ENCODE results near the gene PGM2L1. TPM values are rescaled to one million over a fixed set of nuclear protein-coding genes. Genes with fewer than 3 reads are reported as not detected.
A peak's percentile ranks its signal among the peaks of the same experiment; 100 is the strongest.

PGM2L1 gene
- polyA plus RNA-seq, 6 donors from 2014 or later, result 3.6 to 6.4 (median 5.1) TPM

DNA sequence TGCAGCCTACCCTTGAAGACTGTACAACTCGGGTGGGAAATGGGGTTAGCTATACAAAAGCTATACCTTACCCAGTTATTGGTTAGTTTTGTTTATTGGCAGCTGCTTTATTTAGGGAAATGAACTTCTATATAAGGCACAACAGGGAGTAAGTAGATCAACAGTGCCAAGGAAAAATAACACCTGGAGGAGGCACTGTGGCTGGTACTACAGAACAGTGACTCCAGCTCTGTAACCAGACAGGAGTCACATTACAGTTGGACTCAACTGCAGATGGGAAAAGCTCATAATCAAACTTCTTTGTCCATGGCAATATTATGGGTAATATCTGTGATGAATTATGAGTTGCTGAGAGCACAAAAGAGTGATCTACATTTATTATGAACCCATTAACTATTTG, 100.7 kb downstream of the PGM2L1 start:
- no peak overlapping the region for H3K4me3 Mint-ChIP-seq
- no peak overlapping the region for H3K27ac Mint-ChIP-seq
- H3K9me3 Mint-ChIP-seq, result peaks cover 0 to 2% (median 0%) of the 10 kb centered on the region in 7 donors
- peaks cover 0 to 5% (median 0%) of the 10 kb centered on the region in 3 donors for H3K4me1 Mint-ChIP-seq
- ATAC-seq (ENCODE audit: low read depth in 2 of 2) (no peak), DNase-seq (no peak)
- H3K36me3 Mint-ChIP-seq, result no peaks in the 10 kb centered on the region
- H3K27me3 Mint-ChIP-seq, result peaks cover 26 to 37% (median 31%) of the 10 kb centered on the region in 3 donors

DNA sequence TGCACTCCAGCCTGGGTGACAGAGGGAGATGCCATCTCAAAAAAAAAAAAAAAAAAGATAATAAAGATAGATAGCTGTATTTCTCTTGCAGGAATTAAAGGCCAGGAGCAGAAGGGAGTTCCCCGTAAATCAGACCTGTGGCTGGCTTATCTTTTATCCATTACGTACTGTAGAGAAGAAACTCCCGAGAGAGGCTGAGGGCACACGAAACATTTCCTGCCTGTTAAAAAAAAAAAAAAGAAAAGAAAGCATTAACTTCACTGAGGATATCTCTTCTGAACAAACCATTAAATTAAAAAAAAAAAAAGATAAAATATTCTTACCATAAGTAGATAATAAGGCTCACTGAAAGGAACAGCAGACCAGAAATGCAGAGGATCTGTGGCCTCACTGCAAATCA, 109.3 kb downstream of the PGM2L1 start:
- H3K27me3 Mint-ChIP-seq, result peaks cover 0 to 28% (median 8%) of the 10 kb centered on the region in 3 donors
- H3K36me3 Mint-ChIP-seq, result no peaks in the 10 kb centered on the region
- DNase-seq (no peak), ATAC-seq (ENCODE audit: low read depth in 2 of 2) (no peak)
- no peak overlapping the region for H3K4me3 Mint-ChIP-seq
- no peaks in the 10 kb centered on the region for H3K4me1 Mint-ChIP-seq
- no peak overlapping the region for H3K27ac Mint-ChIP-seq
- peaks cover 0 to 4% (median 0%) of the 10 kb centered on the region in 7 donors for H3K9me3 Mint-ChIP-seq

DNA sequence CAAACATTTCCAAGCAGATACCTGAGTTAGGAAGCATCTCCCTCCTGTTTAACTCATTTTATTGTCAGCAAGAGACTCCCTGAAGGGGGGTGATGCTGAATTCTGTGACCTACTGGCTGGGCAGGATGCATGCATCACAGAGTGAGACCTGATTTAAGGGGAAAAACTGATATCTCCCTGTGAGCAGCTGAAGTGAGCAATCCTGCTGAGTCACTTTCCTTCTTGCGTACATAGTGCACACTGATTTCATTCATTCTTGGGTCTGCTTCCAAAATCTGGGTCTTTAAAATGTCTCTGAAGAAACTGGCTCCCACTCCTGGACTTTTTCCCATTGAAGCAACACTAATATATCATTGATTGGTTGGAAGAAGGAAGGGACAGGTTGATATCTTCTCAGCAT, 110.1 kb downstream of the PGM2L1 start:
- Mint-ChIP-seq H3K4me3 (peak overlapping the region in 1 of 8 donors; percentile 18), H3K27me3 (peaks cover 0 to 26% (median 5%) of the 10 kb centered on the region in 3 donors), H3K36me3 (no peaks in the 10 kb centered on the region), H3K4me1 (no peaks in the 10 kb centered on the region), H3K9me3 (peaks cover 0 to 3% (median 0%) of the 10 kb centered on the region in 7 donors), H3K27ac (peak overlapping the region in 1 of 6 donors; percentile 68)
- DNase-seq (no peak), ATAC-seq (ENCODE audit: low read depth in 2 of 2) (no peak)

DNA sequence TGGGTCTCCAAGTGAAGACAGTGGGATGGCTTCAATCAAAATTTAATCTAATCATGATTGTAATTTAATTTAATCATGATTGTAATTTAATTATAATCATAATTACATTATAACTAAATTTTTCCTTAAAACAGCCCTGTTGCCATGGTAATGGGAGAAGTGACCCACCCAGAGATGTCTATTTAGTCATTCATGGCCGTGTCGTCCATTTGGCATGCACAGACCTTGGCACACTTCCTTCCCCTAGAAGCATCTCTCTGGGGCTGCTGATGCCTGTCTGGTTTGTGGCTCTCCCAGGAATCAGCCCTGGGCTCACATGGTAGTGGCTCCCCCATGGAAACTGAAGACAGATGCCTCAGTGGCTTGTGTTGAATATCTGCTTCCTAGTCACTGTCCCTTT, 113.8 kb downstream of the PGM2L1 start:
- Mint-ChIP-seq H3K9me3 (peaks cover 0 to under 1% (median 0%) of the 10 kb centered on the region in 7 donors), H3K27ac (no peak overlapping the region), H3K4me3 (no peak overlapping the region), H3K27me3 (peaks cover 0 to 11% (median 0%) of the 10 kb centered on the region in 3 donors), H3K4me1 (no peaks in the 10 kb centered on the region), H3K36me3 (no peaks in the 10 kb centered on the region)
- no peak for ATAC-seq (ENCODE audit: low read depth in 2 of 2)
- DNase-seq, result no peak

DNA sequence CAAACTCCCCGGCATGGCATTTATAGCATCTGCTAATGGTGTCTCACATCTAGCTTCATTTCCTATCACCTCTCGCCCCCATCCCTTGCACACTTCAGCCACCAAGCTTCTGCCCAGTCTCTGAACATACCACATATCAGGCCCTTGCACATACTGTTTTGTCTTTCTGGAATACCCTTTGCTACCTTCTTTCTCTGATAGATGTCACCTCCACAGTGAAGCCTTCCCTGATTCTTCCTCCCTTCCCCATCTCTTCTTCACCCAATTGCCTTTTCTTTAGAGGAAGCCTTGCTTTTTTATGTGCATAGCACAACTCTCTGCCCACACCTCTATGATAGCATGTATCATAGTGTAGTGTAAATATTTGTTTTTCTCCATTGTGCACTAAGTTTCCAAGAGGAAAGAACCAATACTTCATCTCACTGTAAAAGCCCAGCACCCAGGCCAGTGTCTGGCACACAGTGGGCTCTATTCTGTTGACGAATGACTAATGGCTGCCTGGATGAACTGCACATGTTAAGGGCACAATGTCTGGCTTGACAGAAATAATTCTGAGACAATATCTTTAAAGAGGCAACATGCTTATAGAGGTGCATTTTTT, 114.6 kb downstream of the PGM2L1 start:
- no peaks in the 10 kb centered on the region for H3K36me3 Mint-ChIP-seq
- ATAC-seq (ENCODE audit: low read depth in 2 of 2) (no peak), DNase-seq (no peak)
- H3K9me3 Mint-ChIP-seq, result no peaks in the 10 kb centered on the region
- no peaks in the 10 kb centered on the region for H3K4me1 Mint-ChIP-seq
- peaks cover 0 to 11% (median 0%) of the 10 kb centered on the region in 3 donors for H3K27me3 Mint-ChIP-seq
- H3K4me3 Mint-ChIP-seq, result no peak overlapping the region
- H3K27ac Mint-ChIP-seq, result no peak overlapping the region

DNA sequence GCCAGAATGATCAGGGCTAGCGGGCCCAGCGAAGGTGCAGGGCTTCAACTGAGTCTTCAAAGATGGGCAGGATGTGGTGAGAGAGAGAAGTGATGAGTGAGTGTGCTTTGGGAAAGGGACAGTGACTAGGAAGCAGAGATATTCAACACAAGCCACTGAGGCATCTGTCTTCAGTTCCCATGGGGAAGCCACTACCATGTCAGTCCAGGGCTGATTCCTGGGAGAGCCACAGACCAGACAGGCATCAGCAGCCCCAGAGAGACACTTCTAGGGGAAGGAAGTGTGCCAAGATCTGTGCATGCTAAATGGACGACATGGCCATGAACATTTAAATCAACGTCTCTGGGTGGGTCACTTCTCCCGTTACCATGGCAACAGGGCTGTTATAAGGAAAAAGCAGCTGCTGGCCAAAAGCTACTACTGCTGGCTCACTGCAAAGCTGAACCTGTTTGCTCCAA, 115.3 kb downstream of the PGM2L1 start:
- Mint-ChIP-seq H3K27ac (no peak overlapping the region), H3K4me3 (no peak overlapping the region), H3K27me3 (peaks cover 2 to 14% (median 3%) of the 10 kb centered on the region in 3 donors), H3K9me3 (no peaks in the 10 kb centered on the region), H3K4me1 (no peaks in the 10 kb centered on the region), H3K36me3 (no peaks in the 10 kb centered on the region)
- ATAC-seq (ENCODE audit: low read depth in 2 of 2) (no peak), DNase-seq (no peak)

DNA sequence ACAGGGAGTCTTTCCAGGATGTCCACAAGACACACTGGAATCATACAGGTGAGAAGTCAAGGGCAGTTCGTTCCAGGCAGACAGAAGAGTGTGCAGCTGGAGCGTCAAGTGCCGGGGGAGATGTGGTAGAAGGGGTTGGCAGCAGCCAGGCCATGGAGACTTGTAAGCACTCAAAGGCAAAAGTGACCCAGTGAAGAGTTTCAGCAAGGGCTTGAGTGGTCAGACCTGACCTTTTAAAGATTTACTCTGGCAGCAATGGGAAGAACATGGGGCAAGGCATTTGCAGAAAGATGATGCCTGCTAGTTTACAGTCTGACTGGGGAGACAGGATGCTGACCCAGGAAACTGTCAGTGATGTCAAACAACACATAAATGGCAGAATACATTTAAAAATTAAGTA, 115.8 kb downstream of the PGM2L1 start:
- Mint-ChIP-seq H3K4me1 (no peaks in the 10 kb centered on the region), H3K4me3 (no peak overlapping the region), H3K9me3 (no peaks in the 10 kb centered on the region), H3K27me3 (peaks cover 7 to 18% (median 7%) of the 10 kb centered on the region in 3 donors), H3K36me3 (no peaks in the 10 kb centered on the region), H3K27ac (no peak overlapping the region)
- DNase-seq, result no peak
- no peak for ATAC-seq (ENCODE audit: low read depth in 2 of 2)

DNA sequence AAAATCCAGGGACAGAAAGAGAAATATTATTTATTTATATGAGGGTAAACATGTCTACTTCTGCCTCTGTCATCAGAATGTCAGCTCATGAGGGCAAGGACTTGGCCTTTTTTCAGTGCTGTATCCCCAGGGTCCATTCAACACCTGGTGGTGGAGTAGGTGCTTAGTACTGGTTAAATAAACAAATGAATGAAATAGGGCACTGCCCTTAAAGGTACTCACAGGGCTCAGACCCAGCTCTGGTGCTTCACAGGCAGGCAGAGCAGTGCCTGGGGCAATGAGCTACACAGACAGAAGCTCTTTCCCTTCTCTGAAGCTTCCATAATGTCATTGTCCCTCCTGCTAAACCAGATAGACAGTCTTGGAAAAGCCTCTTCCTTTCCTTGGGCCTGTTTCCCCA, 117.7 kb downstream of the PGM2L1 start:
- no peaks in the 10 kb centered on the region for H3K4me1 Mint-ChIP-seq
- DNase-seq (no peak), ATAC-seq (ENCODE audit: low read depth in 2 of 2) (no peak)
- H3K36me3 Mint-ChIP-seq, result no peaks in the 10 kb centered on the region
- H3K9me3 Mint-ChIP-seq, result no peaks in the 10 kb centered on the region
- peaks cover 7 to 19% (median 7%) of the 10 kb centered on the region in 3 donors for H3K27me3 Mint-ChIP-seq
- H3K4me3 Mint-ChIP-seq, result no peak overlapping the region
- no peak overlapping the region for H3K27ac Mint-ChIP-seq

Other genes starting within 250 kb of the PGM2L1 start
- gene C2CD3, start 227.4 kb downstream of the PGM2L1 start, polyA plus RNA-seq (ENCODE audit: low read depth in 6 of 6), result 10 to 100 TPM in 3 of 6 donors, 1 to 10 TPM in 3; 4.6 to 22.2 (median 9.9) TPM
- gene PPME1, start 227.1 kb downstream of the PGM2L1 start, polyA plus RNA-seq (ENCODE audit: low read depth in 6 of 6), result 10 to 100 TPM in 3 of 6 donors, 1 to 10 TPM in 3; 5.4 to 12.7 (median 10.7) TPM
- not detected for gene P4HA3, start 86.8 kb downstream of the PGM2L1 start, polyA plus RNA-seq (ENCODE audit: low read depth in 6 of 6)
- not detected for gene KCNE3, start 69.1 kb upstream of the PGM2L1 start, polyA plus RNA-seq (ENCODE audit: low read depth in 6 of 6)
- 10 to 100 TPM; 16.5 to 30.4 (median 19.3) TPM for gene LIPT2, start 95.3 kb upstream of the PGM2L1 start, polyA plus RNA-seq (ENCODE audit: low read depth in 6 of 6)
- 10 to 100 TPM in 5 of 6 donors, 1 to 10 TPM in 1; 9.4 to 16.7 (median 14.5) TPM for gene POLD3, start 194.1 kb upstream of the PGM2L1 start, polyA plus RNA-seq (ENCODE audit: low read depth in 6 of 6)